Activated CD4-positive, alpha-beta T cell treated with anti-CD3 and anti-CD28 coated beads, Interleukin-2, amount 10 ng/mL, durations not matched to agents 7 days and 5 days (primary cell): ENCODE measurements around the gene NQO1. TPM values are rescaled to one million over a fixed set of nuclear protein-coding genes. Genes with fewer than 3 reads are reported as not detected.
A peak's percentile ranks its signal among the peaks of the same experiment; 100 is the strongest.

ENCODE experiments used
- CTCF ChIA-PET: fragments of 350-600 bp; sonication (Branson Sonifier 250); formaldehyde crosslinking; loops from one replicate; lab custom pipeline; 2021; ENCODE audit warnings: antibody characterized with exemption; lab: Charles Lee
- POLR2A ChIA-PET: fragments of 350-600 bp; sonication (Branson Sonifier 250); formaldehyde crosslinking; loops from one replicate; lab custom pipeline; 2021; ENCODE audit warnings: antibody characterized with exemption; lab: Charles Lee
- DNase-seq: peaks from one replicate; pipeline ENCODE4 v3.0.0-alpha.2; 2020
- H3K27ac Mint-ChIP-seq: one replicate; pipeline ENCODE4 v1.8.0; 2021; ENCODE audit warnings: mild to moderate bottlenecking, moderate library complexity, mixed read lengths
- H3K27me3 Mint-ChIP-seq: one replicate; pipeline ENCODE4 v1.8.0; 2021; ENCODE audit warnings: mixed read lengths
- H3K36me3 Mint-ChIP-seq: one replicate; pipeline ENCODE4 v1.8.0; 2021; ENCODE audit warnings: low read depth, mixed read lengths
- H3K4me1 Mint-ChIP-seq: one replicate; pipeline ENCODE4 v1.8.0; 2021; ENCODE audit warnings: mixed read lengths
- H3K4me3 Mint-ChIP-seq: one replicate; pipeline ENCODE4 v1.8.0; 2021; ENCODE audit warnings: mild to moderate bottlenecking, moderate library complexity, mixed read lengths
- H3K9me3 Mint-ChIP-seq: one replicate; pipeline ENCODE4 v1.8.0; 2021; ENCODE audit warnings: mixed read lengths
- total RNA-seq, 2 experiments: library from RNA; stranded (reverse); gene quantifications; one replicate each; pipeline ENCODE4 v1.2.3, GENCODE V29; 2021

NQO1 gene
- total RNA-seq, 2 experiments from 2014 or later: 20.4 to 22.4 TPM

DNA sequence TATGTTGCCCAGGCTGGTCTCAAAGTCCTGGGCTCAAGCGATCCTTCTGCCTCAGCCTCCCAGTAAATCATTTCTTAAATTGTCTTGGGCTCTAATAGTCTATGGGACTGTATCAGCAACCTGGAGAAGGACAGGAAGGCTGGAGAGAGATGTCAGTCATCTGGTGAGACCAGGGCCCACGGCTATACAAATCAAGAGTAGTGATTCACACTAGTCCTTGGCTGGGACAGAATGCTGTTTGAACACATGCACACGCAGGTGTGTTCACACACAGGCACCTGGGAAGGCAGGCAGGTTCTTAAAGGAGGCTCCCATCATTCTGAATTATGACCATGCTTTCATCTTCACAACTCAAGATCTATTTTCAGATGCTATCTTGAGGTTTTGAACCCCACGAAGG, 14.1 kb downstream of the NQO1 start:
- Mint-ChIP-seq H3K36me3 (peaks cover 11% of the 10 kb centered on the region), H3K27ac (no peak overlapping the region), H3K4me3 (no peak overlapping the region), H3K27me3 (no peaks in the 10 kb centered on the region), H3K9me3 (no peaks in the 10 kb centered on the region), H3K4me1 (peaks cover 3% of the 10 kb centered on the region)
- POLR2A ChIA-PET: no interaction called here
- peak; percentile 0 for DNase-seq
- CTCF ChIA-PET: interaction anchor here (0.7 kb wide), 1 partner anchor 60 kb away, joined by 3 read pairs; no protein-coding TSS in a partner anchor

DNA sequence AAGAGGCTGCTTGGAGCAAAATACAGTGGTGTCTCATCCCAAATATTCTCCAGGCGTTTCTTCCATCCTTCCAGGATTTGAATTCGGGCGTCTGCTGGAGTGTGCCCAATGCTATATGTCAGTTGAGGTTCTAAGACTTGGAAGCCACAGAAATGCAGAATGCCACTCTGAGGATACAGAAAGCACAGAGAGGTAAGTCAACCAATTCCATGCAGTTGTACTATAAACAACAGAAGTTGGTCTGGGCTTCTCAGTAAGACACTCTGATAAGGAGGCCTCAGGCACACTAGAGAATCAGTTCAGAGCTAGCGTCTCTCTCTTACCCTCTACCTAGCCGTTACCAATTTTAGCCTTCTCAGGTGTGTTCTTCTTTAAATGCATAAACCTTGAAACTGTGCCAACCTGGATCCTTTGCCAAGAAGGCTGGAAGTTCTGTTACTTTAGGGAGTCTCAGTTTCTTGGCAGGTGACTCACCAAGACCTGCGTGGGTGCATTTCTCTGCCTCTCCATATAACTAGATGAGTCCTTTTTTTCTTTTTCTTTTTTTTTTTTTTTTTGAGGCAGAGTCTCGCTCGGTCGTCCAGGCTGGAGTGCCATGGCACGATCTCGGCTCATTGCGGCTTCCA, 15.1 kb downstream of the NQO1 start:
- no peaks in the 10 kb centered on the region for H3K27me3 Mint-ChIP-seq
- no peak overlapping the region for H3K27ac Mint-ChIP-seq
- peaks cover 3% of the 10 kb centered on the region for H3K4me1 Mint-ChIP-seq
- no peaks in the 10 kb centered on the region for H3K9me3 Mint-ChIP-seq
- H3K4me3 Mint-ChIP-seq: no peak overlapping the region
- POLR2A ChIA-PET: interaction anchor here (1.2 kb wide), 1 partner anchor 43 kb away, joined by 6 read pairs; the partner anchor contains the start of gene NOB1
- CTCF ChIA-PET: interaction anchor here (0.7 to 2.4 kb wide), 2 partner anchors 43 to 55 kb away, joined by 4 to 9 read pairs; partner anchors contain the start of gene NOB1
- DNase-seq: no peak
- H3K36me3 Mint-ChIP-seq: peaks cover 6% of the 10 kb centered on the region

DNA sequence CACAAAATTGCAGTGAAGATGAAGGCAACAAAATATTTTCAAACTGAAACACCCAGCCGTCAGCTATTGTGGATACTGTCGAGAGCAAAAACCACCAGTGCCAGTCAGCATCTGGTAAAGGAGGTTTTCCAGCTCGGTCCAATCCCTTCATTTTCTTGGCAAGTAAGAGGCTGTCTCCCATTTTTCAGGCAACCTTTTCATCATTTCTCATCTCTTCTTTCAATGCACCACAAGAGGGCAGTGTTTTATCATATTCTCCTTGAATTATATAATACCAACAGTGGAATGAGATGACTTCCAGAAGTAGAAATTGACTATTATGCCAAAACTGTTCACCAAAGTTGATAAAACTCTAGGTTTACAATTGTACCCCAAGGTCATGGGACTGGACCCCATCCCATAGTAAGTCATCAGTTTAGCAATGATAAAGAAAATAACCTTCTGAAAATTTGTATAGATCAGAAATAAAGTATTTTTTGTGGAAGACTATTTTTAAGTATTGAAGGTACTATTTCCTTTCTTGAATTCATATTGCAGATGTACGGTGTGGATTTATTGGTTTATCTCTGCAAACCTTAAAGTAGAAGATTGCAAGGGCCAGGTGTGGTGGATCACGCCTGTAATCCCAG, 16.8 kb downstream of the NQO1 start:
- peak; percentile 36 for DNase-seq
- H3K36me3 Mint-ChIP-seq: peaks cover 3% of the 10 kb centered on the region
- H3K27ac Mint-ChIP-seq: no peak overlapping the region
- CTCF ChIA-PET: interaction anchor here (0.6 to 2.4 kb wide), 4 partner anchors 10 to 53 kb away, joined by 3 to 9 read pairs (median 6); partner anchors contain the start of genes NOB1, NQO1 and WWP2
- H3K9me3 Mint-ChIP-seq: no peaks in the 10 kb centered on the region
- H3K27me3 Mint-ChIP-seq: no peaks in the 10 kb centered on the region
- H3K4me3 Mint-ChIP-seq: no peak overlapping the region
- POLR2A ChIA-PET: no interaction called here
- peaks cover 3% of the 10 kb centered on the region for H3K4me1 Mint-ChIP-seq

DNA sequence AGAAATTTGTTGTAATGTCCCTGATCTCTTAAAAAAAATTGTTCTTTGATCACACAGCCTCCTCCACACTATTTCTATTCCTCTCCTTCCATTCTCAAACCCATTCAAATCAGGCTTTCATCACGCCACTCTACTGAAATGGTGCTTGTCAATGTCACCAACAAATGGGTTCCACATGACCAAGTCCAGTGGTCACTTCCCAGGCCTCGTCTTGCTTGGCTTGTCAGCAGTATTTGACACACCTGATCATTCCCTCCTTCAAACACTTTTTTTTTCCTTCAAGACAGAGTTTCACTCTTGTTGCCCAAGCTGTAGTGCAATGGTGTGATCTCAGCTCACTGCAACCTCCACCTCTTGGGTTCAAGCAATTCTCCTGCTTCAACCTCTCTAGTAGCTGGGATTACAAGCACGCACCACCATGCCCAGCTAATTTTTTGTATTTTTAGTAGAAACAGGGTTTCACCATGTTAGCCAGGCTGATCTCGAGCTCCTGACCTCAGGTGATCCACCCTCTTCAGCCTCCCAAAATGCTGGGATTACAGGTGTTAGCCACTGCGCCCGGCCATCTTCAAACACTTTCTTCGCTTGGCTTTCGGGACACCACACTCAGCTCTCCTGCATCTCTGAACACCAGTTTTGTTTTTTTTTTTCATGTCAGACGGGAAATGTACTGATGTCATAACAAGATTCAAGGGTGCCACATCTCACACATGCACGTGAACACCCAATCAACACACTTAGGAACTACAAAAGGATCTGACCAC, 18.3 kb downstream of the NQO1 start:
- ChIA-PET POLR2A (no interaction called here), CTCF (interaction anchor here (0.6 to 3.2 kb wide), 4 partner anchors 18 to 234 kb away, joined by 3 to 9 read pairs (median 6); partner anchors contain the start of genes NOB1 and NQO1)
- DNase-seq: no peak
- Mint-ChIP-seq H3K27me3 (no peaks in the 10 kb centered on the region), H3K9me3 (no peaks in the 10 kb centered on the region), H3K4me3 (no peak overlapping the region), H3K27ac (no peak overlapping the region), H3K36me3 (peaks cover 3% of the 10 kb centered on the region), H3K4me1 (peaks cover 3% of the 10 kb centered on the region)

DNA sequence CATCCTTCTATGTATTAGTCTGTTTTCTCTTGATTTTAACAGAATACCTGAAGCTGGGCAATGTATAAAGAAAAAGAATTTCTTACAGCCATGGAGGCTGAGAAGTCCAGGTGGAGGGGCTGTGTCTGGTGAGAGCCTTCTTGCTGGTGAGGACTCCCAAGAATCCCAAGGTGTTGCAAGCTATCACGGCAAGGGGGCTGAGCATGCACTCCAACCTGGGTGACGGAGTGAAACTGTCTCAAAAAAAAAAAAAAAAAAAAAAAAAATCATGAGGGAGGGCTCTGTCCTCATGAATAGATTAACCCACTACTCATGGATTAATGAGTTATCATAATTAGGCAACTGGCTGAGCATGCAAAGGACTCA, 19.4 kb downstream of the NQO1 start:
- CTCF ChIA-PET: interaction anchor here (0.9 to 3.2 kb wide), 2 partner anchors 11 to 48 kb away, joined by 3 to 9 read pairs; partner anchors contain the start of gene NOB1
- no peaks in the 10 kb centered on the region for H3K9me3 Mint-ChIP-seq
- no peak overlapping the region for H3K27ac Mint-ChIP-seq
- no peak for DNase-seq
- peaks cover 3% of the 10 kb centered on the region for H3K36me3 Mint-ChIP-seq
- POLR2A ChIA-PET: no interaction called here
- H3K27me3 Mint-ChIP-seq: no peaks in the 10 kb centered on the region
- no peak overlapping the region for H3K4me3 Mint-ChIP-seq
- peaks cover 3% of the 10 kb centered on the region for H3K4me1 Mint-ChIP-seq

DNA sequence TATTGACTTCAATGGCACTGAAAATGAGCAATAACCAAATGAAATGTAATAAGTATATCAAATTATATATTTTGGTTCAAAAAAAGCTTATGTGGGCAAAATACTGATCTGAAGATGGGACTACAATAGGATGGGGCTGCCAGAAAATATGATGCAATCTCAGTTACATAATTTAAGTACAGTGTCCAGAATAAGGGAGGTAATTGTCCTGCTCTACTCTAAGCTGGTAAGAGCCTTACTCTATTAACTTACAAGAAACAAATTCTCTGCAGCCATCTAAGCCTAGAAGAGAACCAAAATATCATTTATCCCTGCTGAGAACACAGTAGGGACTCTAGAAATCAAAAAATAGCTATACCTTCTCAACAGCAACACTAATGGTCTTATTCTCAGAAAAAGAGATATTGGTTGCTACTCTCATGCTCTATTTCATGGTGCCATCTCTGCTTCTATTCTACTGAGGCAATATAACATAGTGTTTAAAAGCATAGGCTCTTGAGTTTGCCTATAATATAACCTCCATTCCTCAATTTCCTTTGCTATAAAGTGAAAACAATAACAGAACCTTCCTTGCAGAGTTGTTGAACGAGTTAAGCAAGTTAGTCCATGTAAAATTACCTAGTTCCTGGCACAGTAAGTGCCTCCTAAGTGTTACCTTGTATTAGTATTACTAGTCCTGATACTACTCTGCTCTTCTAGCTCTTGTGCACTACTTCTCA, 19.9 kb downstream of the NQO1 start:
- H3K4me3 Mint-ChIP-seq: no peak overlapping the region
- ChIA-PET POLR2A (no interaction called here), CTCF (interaction anchor here (0.6 to 3.2 kb wide), 3 partner anchors 10 to 847 kb away, joined by 3 to 9 read pairs (median 5); partner anchors contain the start of gene NOB1)
- H3K4me1 Mint-ChIP-seq: peaks cover 3% of the 10 kb centered on the region
- no peak for DNase-seq
- H3K27me3 Mint-ChIP-seq: no peaks in the 10 kb centered on the region
- no peak overlapping the region for H3K27ac Mint-ChIP-seq
- no peaks in the 10 kb centered on the region for H3K9me3 Mint-ChIP-seq
- H3K36me3 Mint-ChIP-seq: peaks cover 3% of the 10 kb centered on the region

DNA sequence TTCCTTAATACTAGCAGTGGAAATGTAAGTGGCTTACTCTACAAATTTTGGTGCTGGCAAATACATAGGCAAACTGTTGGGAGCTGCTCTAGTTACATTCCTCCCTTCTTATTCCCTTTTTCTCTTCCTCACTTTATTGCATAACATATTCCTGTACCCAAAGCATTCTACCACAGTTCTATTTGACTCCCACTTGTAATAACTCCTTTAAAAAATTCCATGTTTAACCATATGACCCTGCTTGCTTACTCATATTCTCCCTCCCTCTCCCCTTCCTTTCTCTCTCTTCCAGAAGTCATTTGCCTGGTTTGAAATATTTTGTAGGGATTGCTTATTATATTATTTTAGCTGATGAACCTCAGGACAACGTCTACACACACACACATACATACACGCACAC, 22.7 kb downstream of the NQO1 start:
- Mint-ChIP-seq H3K4me3 (no peak overlapping the region), H3K27me3 (no peaks in the 10 kb centered on the region), H3K4me1 (no peaks in the 10 kb centered on the region), H3K36me3 (no peaks in the 10 kb centered on the region), H3K27ac (peak overlapping the region; percentile 46), H3K9me3 (no peaks in the 10 kb centered on the region)
- ChIA-PET CTCF (interaction anchor here (0.6 to 2.8 kb wide), 2 partner anchors 51 to 409 kb away, joined by 3 to 12 read pairs; partner anchors contain the start of gene NOB1), POLR2A (no interaction called here)
- no peak for DNase-seq

DNA sequence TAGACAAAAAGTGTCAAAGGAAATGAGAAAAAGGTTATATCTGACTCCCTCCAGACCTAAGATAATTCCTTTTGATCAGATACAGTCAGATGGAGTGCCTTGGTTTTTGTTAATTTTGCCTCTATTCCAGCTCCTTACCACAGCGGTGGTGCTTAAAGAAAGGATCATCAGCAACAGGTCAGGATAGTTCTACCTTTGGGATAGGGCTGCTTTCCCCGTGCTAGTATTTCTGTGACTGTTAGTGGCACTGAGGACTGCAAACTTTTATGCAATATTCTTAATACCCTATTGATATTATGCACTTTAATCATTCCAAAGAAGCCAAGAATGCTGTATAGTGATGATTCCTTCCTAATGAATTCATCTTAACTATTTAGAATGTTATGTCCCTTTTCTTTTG, 24.5 kb downstream of the NQO1 start:
- Mint-ChIP-seq H3K9me3 (no peaks in the 10 kb centered on the region), H3K36me3 (peaks cover 3% of the 10 kb centered on the region), H3K4me1 (no peaks in the 10 kb centered on the region), H3K27me3 (no peaks in the 10 kb centered on the region), H3K27ac (no peak overlapping the region), H3K4me3 (no peak overlapping the region)
- no peak for DNase-seq
- POLR2A ChIA-PET: no interaction called here
- CTCF ChIA-PET: no interaction called here

DNA sequence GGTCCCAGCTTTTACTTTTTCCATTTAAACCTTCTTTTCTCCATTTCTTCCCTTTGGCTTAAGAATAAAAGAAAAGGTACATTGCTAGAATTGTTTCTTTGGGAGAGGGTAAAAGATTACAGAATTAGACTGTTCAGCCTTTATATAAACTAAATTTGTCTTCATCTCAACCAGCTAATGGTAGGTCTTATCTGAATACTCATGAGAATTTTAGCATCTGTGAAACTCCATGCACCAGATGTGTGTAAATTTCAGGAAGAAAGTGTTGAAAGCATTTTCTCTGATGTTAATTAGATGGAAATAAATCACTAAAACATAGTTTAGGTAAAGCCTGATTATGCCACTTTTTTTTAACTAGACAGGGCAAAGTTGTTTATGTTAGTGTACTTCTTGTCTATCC, 24.9 kb downstream of the NQO1 start:
- CTCF ChIA-PET: no interaction called here
- Mint-ChIP-seq H3K27me3 (no peaks in the 10 kb centered on the region), H3K9me3 (no peaks in the 10 kb centered on the region), H3K4me3 (no peak overlapping the region), H3K27ac (no peak overlapping the region), H3K36me3 (peaks cover 5% of the 10 kb centered on the region), H3K4me1 (no peaks in the 10 kb centered on the region)
- no peak for DNase-seq
- POLR2A ChIA-PET: no interaction called here

DNA sequence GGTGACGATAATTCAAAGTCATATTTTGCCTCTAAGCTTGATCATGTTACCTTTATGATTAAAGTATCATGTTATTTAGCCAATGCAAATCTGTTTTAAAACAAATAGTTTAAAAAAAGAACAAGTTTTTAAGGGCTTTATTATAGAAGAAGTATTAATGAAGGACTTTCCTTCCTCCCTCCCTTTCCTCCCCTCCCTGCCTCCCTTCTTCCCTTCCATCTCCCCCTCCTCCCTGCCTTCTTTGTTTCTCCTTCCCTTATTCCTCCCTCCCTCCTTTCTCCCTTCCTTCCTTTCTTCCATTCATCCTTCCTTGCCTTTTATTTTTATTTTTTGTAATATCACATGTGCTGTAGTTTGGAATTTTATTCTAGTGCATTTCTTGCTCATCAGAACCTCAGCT, 26.4 kb downstream of the NQO1 start:
- no peak for DNase-seq
- peaks cover 16% of the 10 kb centered on the region for H3K36me3 Mint-ChIP-seq
- no peaks in the 10 kb centered on the region for H3K9me3 Mint-ChIP-seq
- H3K4me3 Mint-ChIP-seq: no peak overlapping the region
- ChIA-PET CTCF (no interaction called here), POLR2A (no interaction called here)
- no peaks in the 10 kb centered on the region for H3K27me3 Mint-ChIP-seq
- no peaks in the 10 kb centered on the region for H3K4me1 Mint-ChIP-seq
- no peak overlapping the region for H3K27ac Mint-ChIP-seq

DNA sequence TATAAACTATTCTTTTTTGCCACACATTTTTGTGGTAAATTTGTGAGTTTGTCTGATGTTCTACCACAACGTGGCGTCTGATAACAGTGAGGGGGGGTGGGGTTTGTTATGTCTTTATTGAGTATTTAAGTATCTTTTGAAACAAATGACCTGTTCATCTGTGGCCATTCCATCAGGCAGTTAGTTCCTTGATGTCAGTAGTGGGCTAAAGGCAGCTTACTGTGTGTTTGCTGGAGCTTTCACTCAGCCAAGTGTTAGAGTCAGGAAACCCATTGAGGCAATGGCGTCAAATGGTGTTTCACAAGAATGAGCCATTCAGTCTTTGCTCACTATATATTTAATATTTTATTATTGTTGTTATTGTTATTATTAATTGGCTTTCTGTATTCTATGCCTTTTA, 28.0 kb downstream of the NQO1 start:
- Mint-ChIP-seq H3K4me1 (no peaks in the 10 kb centered on the region), H3K27ac (no peak overlapping the region), H3K27me3 (no peaks in the 10 kb centered on the region), H3K9me3 (no peaks in the 10 kb centered on the region), H3K36me3 (peaks cover 27% of the 10 kb centered on the region), H3K4me3 (no peak overlapping the region)
- POLR2A ChIA-PET: no interaction called here
- no peak for DNase-seq
- CTCF ChIA-PET: interaction anchor here (0.5 to 1.1 kb wide), 2 partner anchors 46 to 852 kb away, joined by 3 to 4 read pairs; no protein-coding TSS in a partner anchor

DNA sequence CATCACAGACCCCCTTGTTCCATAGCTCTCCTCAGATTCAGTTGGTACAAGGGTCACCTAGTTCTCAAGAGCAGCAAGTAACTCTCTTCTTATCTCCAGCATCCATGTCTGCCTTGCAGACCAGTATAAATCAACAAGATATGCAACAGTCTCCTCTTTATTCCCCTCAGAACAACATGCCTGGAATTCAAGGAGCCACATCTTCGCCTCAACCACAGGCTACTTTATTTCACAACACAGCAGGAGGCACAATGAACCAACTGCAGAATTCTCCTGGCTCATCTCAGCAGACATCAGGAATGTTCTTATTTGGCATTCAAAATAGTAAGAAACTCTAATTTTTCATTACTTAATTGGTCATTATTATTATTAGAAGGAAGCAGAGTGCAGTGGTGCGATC, 32.4 kb downstream of the NQO1 start:
- CTCF ChIA-PET: no interaction called here
- POLR2A ChIA-PET: no interaction called here
- peaks cover 55% of the 10 kb centered on the region for H3K36me3 Mint-ChIP-seq
- no peak overlapping the region for H3K27ac Mint-ChIP-seq
- no peaks in the 10 kb centered on the region for H3K27me3 Mint-ChIP-seq
- peaks cover 9% of the 10 kb centered on the region for H3K4me1 Mint-ChIP-seq
- no peak overlapping the region for H3K4me3 Mint-ChIP-seq
- H3K9me3 Mint-ChIP-seq: no peaks in the 10 kb centered on the region
- DNase-seq: no peak
